ENCODE measurements around the gene ATP9B.
A peak's percentile ranks its signal among the peaks of the same experiment; 100 is the strongest.
"Not testable (repeated sequence)": the region's sequence is repeated elsewhere in the genome, so short reads cannot be mapped to it uniquely, and the experiment has no call there.

ATP9B gene

DNA sequence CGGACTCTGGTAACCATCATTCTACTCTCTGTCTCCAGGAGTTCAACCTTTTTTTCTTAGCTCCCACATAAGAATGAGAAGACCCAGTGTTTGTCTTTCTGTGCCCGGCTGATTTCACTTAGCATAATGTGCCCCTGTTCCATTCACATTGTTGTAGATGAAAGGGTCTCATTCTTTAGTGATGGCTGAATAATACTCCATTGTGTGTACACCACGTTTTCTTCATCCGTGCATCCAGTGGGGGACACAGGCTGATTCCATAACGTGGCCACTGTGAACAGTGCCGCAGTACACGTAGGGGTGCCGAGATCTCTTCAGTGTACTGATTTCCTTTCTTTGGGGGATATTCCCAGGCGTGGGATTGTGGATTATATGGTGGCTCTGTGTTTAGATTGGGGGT, 254.3 kb downstream of the ATP9B start:
- TF ChIP-seq, protein P1, sequence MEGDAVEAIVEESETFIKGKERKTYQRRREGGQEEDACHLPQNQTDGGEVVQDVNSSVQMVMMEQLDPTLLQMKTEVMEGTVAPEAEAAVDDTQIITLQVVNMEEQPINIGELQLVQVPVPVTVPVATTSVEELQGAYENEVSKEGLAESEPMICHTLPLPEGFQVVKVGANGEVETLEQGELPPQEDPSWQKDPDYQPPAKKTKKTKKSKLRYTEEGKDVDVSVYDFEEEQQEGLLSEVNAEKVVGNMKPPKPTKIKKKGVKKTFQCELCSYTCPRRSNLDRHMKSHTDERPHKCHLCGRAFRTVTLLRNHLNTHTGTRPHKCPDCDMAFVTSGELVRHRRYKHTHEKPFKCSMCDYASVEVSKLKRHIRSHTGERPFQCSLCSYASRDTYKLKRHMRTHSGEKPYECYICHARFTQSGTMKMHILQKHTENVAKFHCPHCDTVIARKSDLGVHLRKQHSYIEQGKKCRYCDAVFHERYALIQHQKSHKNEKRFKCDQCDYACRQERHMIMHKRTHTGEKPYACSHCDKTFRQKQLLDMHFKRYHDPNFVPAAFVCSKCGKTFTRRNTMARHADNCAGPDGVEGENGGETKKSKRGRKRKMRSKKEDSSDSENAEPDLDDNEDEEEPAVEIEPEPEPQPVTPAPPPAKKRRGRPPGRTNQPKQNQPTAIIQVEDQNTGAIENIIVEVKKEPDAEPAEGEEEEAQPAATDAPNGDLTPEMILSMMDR (IDR thresholded peaks at IDR 0.05; ENCODE audit: low read depth, low read length, missing control alignments), result no peak
- no peak overlapping the region for H3K4me3 ChIP-seq (replicated peaks; ENCODE audit: low read depth, low read length)
- no peak for DNase-seq (ENCODE audit: extremely low read depth, low read depth)

- no peak overlapping the region for H3K4me3 ChIP-seq (replicated peaks; ENCODE audit: low read depth, low read length)
- DNase-seq (ENCODE audit: extremely low read depth, low read depth), result peak; percentile 5
- TF ChIP-seq, protein P1 (IDR thresholded peaks at IDR 0.05; ENCODE audit: low read depth, low read length, missing control alignments), result no peak
These were observed 257.4 kb downstream of the ATP9B start for GRCh38 chr18:79326413-79327198.

DNA sequence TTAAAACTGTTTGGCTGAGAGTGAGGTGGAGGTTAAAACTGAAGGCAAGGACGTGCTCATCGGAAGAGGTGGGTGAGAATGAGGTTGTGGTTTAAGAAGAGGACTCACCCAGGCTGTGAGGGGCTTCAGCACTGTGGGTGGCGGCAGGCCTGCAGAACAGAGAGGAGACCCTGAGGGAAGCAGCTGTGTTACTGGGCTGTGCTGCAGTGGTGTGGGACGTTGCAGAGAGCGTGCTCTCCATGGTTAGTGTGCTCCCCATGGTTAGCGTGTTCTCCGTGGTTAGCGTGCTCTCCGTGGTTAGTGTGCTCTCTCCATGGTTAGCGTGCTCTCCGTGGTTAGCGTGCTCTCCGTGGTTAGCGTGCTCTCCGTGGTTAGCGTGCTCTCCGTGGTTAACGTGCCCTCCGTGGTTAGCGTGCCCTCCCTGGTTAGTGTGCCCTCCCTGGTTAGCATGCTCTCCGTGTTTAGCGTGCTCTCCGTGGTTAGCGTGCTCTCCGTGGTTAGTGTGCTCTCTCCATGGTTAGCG, 258.1 kb downstream of the ATP9B start:
- DNase-seq (ENCODE audit: extremely low read depth, low read depth), result no peak
- H3K4me3 ChIP-seq (replicated peaks; ENCODE audit: low read depth, low read length), result no peak overlapping the region
- TF ChIP-seq, protein P1 (IDR thresholded peaks at IDR 0.05; ENCODE audit: low read depth, low read length, missing control alignments), result no peak

DNA sequence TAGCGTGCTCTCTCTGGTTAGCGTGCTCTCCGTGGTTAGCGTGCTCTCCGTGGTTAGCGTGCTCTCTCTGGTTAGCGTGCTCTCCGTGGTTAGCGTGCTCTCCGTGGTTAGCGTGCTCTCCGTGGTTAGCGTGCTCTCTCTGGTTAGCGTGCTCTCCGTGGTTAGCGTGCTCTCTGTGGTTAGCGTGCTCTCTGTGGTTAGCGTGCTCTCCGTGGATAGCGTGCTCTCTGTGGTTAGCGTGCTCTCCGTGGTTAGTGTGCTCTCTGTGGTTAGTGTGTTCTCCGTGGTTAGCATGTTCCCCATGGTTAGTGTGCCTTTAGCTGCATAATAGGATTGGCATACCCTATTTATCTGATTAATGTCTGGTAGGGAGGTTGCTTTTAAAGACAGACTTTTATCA, 258.7 kb downstream of the ATP9B start:
- not testable (repeated sequence) for H3K4me3 ChIP-seq (replicated peaks; ENCODE audit: low read depth, low read length); DNase-seq (ENCODE audit: extremely low read depth, low read depth)

DNA sequence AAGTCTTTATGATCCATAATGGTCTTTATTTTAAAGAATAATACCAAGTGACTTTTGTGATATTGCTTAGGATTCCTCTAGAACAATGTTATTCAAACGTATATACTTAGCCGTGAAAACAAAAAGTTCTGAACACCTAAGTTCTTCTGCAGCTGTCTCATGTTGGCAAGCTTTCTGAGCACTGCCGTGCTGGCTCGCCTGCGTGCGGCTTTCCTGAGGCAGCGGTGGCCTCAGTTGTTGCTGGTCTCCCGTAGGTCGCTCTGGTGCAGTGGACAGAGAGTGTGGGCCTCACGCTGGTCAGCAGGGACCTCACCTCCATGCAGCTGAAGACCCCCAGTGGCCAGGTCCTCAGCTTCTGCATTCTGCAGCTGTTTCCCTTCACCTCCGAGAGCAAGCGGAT, 259.7 kb downstream of the ATP9B start:
- H3K4me3 ChIP-seq (replicated peaks; ENCODE audit: low read depth, low read length), result no peak overlapping the region

GRCh38 chr18:79329786-79330185, 260.6 kb downstream of the ATP9B start:
- no peak for DNase-seq (ENCODE audit: extremely low read depth, low read depth)
- no peak overlapping the region for H3K4me3 ChIP-seq (replicated peaks; ENCODE audit: low read depth, low read length)
- TF ChIP-seq, protein P1 (IDR thresholded peaks at IDR 0.05; ENCODE audit: low read depth, low read length, missing control alignments), result no peak

More for the DNA sequence above, 259.7 kb downstream of the ATP9B start:
- DNase-seq (ENCODE audit: extremely low read depth, low read depth), result no peak
- TF ChIP-seq, protein P1 (IDR thresholded peaks at IDR 0.05; ENCODE audit: low read depth, low read length, missing control alignments), result no peak

- H3K4me3 ChIP-seq (replicated peaks; ENCODE audit: low read depth, low read length), result no peak overlapping the region
- DNase-seq (ENCODE audit: extremely low read depth, low read depth), result no peak
- TF ChIP-seq, protein P1 (IDR thresholded peaks at IDR 0.05; ENCODE audit: low read depth, low read length, missing control alignments), result no peak
These were observed 263.5 kb downstream of the ATP9B start for GRCh38 chr18:79332646-79333045.

Data from HFF-Myc (cell line).